HG03460 (cell line): ENCODE measurements around the gene ULK3.

Source experiments
- ATAC-seq: cut with Tn5 transposase; IDR thresholded peaks from one replicate; pipeline ENCODE4 v1.9.1; 2021; ENCODE audit not compliant: unreplicated experiment

ULK3 gene

DNA sequence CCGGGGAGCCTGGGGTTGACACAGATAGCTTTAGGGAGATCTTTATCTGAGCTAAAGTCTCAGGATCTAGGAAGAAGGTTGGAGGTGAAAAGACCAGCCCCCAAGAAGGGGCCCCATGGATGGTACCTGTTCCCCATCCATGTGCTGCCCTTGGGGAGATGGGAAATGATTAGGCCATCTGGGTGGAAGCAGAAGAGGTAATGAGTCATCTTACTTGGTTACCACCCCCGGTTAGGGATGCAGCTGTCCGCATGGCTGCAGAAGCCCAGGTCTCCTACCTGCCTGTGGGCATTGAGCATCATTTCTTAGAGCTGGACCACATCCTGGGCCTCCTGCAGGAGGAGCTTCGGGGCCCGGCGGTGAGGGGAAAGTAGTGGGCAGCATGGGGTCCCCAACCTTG, 19.6 kb downstream of the ULK3 start:
- no peak for ATAC-seq

DNA sequence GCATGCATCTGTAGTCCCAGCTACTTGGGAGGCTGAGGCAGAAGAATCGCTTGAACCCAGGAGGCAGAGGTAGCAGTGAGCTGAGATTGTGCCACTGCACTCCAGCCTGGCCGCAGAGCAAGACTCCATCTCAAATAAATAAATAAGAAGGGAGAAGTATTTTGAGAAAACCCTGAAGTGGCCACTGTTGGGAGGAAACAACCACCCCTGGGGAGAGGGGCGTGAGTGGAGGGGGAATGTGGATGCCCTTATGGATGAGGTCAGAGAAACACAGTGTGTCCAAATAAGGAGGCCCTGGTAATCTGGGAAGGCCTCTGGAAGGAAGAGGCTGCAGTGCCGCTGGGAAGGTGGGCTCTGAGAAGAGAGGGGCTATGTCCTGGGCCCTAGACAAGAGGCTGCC, 20.7 kb downstream of the ULK3 start:
- ATAC-seq: no peak

DNA sequence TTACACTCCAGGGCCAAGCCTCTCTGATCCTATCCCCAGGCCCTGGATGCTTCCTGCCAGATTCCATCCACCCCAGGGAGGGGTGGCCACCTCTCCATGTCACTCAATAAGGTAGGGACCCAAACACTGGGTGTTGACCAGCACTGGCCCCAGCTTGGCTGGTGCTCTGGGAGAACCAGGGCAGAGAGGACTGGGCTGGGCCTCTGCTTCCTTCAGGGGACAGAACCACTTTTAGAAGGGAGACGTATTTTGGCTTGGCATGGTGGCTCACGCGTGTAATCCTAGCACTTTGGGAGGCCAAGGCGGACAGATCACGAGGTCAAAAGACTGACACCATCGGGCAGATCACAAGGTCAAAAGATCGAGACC, 21.2 kb downstream of the ULK3 start:
- ATAC-seq: no peak

DNA sequence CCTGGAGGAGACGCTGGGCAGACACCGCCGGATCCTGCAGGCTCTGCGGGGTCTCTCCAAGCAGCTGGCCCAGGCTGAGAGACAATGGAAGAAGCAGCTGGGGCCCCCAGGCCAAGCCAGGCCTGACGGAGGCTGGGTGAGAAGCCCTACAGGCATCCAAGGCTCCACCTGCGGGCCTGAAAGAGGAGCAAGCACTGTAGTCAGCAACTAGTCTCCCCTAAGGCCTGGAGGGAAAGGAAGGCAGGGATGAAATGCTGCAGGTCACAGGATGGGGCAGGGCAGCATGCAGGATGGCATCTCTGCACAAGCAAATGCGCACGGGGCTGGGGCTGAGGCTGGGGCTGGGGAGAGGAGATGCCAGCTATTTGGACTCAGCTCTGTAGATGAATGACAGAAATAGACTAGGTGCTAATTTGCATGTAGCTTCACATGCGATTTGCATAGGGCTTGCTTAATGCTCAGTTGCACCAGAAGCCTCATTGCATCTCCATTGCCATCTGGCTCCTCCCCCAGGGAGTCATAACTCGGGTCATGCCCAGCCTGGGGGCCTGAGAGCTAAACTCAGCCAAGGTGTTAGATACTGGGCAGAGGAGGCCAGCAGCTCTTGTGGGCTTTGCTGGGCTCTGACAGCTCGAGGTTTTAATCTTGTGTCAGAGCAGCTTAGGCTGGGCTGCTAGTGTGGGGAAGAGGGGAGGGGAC, 21.7 kb downstream of the ULK3 start:
- peak; percentile 87 for ATAC-seq

DNA sequence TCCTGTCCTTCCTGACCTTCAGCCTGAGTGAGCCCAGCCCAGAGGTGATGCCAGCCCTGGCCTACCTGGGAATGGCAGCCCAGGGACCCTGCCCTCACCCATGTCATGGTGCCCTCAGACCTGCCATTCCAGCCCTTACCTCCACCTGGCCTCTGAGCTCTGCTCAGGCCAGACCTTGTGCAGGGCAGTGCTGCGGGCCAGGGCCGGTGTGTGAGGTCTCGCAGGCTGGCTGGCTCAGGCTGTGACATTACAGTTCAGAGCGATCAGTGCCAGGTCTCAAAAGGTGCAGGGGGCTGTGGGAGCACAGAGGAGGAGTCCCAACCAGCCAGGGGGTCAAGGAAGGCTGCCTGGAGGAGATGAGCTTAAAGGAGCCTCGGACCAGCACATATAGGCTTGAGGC, 22.9 kb downstream of the ULK3 start:
- ATAC-seq: no peak

DNA sequence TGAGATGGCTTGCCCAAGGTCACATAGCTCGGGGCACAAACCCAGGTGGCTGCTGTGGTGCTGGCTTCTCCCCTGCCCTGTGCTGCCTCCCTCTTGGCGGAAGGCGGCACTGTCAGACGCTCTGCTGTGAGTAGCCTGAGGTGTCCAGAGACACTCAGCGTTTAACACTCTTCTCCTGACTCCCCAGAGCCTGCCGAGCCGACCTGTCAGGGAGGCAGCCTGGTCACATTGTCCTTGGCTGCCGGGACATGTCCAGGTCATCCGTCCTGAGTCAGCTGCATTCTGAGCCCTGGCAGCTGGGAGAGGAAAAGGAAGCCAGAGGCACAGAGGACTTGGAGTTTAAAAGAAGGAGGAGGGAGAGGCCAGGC, 25.6 kb downstream of the ULK3 start:
- no peak for ATAC-seq

DNA sequence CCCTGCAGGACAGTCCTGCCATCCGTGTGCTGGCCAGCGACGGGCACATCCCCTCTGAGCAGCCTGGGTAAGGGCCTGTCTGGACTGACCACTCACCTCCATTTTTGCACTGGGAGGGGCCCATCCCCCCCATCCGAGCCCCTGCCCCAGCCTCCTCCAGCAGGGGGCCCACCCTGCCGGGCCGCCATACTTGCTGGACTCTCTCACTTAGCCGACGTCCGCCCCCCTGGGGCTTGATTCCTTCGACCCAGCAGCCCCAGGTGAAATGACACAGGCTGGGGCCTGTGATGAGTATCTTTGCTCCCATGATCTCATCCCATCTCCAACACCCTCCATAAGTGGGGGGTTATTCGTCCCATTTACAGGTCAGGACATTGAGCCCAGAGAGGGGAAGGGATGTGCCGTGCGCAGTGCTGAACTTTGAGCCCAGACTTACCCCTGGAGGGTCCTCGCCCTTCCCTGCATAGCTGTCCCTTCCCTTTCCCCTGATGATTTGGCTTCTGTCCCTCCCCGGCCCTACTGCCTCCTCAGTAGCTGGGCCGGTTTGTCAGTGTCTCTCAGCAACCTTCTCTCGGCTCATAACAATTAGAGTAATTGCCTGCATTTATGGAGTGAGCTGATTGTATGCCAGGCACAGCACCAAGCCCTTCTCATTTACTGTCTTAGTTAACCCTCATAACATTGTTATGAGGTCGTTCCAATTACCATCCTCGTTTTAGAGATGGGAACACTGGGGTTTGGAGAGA, 26.2 kb downstream of the ULK3 start:
- no peak for ATAC-seq

DNA sequence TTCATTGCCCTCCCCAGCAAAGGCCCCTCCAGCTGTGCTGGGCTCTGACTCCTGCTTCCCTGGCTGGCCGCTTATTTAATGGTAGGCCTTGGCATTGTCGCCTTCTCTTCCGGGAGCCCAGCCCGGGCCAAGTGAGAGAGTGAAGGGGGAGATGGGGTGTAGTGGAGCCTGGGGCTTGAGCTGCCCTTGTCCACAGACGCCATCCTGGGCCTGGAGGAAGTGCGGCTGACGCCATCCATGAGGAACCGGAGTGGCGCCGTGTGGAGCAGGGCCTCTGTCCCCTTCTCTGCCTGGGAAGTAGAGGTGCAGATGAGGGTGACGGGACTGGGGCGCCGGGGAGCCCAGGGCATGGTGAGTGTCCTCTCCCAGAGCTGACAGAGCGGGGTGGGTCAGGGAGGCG, 27.0 kb downstream of the ULK3 start:
- ATAC-seq: no peak

DNA sequence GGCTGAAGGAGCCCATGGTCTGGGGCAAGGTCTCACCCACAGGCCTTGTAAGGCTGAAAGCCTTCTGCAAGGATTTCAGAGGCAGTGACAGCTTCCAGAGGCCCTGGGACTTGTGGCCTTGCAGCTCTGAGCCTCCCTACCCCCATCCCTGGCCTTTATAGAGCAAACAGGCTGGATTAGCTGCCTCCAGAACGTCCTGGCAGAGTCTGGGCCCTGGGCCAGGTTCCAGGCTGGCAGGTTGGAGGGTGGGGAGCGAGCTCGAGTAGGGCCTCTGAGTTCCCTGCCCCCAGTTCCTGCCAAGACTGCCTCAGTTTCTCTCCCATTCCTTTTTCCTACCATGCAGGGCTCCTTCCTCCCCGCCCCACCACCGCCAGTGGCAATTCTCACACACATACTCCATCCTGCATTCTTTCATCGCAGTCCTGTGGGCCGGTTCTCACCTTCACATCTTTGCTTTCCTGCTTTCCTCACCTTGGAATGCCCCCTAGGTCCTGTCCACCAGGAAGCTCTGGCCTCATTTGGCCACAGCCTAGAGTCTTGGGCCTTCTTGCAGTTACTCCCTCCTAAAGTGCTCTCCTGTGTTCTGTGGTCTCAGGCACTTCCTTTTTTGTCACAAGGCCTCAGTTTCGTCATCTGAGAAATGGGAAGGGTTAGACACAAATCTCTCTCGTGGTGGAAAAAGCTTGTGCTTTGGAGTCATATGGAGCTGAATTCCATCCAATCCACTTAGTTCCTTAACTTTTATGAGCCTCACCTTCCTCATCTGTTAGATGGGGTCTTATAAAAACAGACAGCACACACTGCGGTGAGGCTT, 27.6 kb downstream of the ULK3 start:
- ATAC-seq: no peak

DNA sequence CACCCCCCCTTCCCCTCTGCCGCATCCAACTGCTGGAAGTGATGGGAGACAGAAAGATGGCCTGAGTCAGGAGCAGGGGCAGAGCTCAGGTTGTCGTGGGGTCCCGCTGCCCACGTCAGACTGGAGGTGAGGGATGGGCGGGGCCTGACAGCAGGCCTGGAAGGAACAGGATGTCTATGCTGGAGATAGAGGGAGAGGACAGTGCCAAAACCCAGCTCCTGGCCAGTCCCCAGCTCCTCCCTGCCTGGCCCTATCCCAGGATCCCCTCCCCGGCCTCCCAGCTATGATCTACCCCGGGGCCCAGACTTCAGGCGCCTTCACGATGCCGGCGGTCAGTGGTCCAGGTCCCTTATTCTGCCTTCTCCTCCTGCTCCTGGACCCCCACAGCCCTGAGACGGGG, 30.4 kb downstream of the ULK3 start, which contains the start of gene LMAN1L:
LMAN1L (plus strand) TSS at position 303 of the 400 bp plus-strand sequence; CDS start at position 323, 20 bp downstream.
- ATAC-seq: no peak

DNA sequence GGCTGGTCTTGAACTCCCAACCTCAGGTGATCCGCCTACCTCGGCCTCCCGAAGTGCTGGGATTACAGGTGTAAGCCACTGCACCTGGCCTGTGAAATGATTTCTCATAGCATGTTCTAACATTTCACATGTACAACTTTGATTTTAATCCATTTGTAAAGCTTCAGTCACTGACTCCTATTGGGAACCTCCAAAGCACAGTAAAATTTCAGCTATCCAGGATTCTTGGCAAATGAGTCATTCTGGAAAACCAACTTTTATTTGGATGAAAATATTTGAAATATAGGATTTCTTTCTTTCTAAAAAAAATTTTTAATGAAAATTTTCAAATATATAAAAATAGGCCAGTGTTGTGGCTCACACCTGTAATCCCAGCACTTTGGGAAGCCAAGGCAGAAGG, 33.0 kb downstream of the ULK3 start:
- no peak for ATAC-seq

DNA sequence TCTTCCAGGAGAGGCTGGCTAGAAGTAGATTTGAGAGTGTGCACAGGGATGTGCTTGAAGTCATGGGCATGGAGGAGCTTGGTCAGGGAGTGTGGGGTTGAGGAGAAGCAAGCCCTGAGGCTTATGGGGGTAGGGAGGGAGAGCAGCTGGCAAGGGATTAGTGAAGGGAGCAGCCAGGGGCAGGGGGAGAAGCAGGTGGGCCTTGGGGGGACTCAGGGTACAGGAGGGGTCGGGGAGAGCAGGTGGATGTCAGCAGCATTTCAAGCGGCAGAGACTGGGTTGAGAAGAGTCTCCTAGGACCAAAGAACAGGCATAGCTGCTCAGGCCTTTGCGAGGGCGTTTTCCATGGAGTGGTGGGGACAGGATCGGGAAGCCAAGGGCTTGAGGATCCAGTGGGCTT, 33.7 kb downstream of the ULK3 start:
- no peak for ATAC-seq

DNA sequence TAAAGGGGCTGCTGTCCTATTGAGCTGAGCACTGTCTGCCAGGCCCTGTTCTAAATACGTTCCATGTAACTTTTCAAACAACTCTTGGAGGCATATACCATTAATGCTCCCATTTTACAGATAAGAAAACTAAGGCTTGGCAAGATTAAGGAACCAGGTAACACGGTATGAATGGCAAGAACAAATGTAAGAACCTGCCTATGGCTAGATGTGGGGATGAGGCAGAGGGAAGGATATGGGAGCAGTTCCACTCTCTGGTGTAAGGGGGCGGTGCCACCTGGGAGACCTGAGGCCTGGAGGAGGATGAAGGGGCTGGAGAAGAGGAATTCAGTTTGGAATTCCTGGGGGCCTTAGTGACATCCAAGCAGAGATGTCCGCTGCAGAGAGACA, 34.1 kb downstream of the ULK3 start:
- no peak for ATAC-seq

DNA sequence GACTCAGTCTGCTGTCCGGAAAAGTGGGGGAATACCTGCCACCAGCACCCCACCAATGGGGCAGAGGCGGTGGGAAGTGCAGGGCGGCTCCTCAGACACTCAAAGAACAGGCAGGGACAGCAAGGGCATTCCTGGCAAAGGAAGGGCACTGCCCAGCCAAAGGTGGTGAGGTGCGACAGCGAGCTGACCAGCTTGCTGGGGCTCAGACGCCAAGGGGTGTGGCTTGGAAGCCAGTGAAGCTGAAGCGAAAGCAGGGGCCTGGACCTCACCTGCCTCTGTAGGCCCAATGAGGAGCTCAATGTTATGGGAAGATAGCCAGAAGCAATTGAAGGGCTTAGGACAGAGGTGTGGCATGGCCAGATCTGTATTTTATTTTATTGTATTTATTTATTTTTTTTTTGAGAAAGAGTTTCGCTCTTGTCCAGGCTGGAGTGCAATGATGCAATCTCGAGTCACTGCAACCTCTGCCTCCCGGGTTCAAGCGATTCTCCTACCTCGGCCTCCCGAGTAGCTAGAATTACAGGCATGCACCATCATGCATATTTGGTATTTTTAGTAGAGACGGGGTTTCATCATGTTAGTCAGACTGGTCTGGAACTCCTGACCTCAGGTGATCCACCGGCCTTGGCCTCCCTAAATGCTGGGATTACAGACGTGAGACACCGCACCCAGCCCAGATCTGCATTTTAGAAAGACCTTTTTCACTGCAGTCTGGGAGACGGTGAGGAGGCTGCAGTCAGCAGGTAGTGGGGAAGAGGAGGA, 34.7 kb downstream of the ULK3 start:
- no peak for ATAC-seq

DNA sequence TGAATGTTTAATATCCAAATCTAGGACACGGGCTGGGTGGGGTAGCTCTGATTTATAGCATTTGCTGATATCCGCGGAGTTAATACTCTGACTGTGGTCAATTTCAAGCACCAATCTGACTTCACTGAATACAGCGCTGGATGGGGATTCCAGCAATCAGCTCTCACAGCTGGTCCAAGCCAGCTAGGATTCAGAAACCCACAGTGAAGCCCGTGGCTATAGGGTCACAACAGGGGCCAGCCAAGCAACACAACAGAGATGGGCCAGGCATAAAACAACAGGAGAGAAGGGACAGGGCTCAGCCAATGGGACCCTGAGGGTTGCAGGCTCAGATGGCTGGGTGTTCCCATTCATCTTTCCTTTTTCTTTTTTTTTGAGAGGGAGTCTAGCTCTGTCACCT, 35.7 kb downstream of the ULK3 start:
- no peak for ATAC-seq

DNA sequence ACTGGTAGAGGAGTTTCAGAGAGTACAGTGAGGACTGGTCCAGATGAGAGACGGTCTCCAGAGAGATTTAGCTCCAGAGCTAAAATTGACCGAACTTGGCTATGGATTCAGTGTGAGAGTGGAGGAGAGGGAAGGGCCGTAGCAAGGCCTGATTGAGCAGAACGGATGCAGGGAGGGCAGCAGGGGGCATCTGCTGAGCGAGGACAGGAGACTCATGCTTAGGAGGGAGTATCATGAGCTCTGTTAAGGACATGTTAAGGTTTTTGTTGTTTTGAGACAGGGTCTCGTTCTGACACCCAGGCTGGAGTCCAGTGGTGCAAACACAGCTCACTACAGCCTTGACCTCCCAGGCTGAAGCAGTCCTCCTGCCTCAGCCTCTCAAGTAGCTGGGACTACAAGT, 38.0 kb downstream of the ULK3 start:
- ATAC-seq: no peak

DNA sequence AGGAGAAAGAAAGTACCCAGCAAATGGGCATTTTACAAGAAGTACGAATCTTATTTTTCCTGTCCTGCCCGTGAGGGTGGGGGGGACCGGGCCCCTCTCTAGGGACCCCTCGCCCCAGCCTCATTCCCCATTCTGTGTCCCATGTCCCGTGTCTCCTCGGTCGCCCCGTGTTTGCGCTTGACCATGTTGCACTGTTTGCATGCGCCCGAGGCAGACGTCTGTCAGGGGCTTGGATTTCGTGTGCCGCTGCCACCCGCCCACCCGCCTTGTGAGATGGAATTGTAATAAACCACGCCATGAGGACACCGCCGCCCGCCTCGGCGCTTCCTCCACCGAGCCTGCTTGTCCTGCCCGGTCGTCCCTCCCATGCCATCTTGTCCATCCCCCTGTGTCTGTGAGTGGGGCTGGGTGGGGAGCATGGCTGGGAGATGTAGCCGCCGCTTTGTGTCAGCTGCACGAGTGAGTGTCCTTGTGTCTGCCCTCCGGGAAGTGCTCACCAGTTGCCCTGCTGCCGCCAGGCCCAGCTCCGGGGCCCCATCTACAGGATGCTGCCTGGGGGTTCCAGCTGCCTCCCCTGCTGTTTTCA, 40.0 kb downstream of the ULK3 start:
- ATAC-seq: no peak

DNA sequence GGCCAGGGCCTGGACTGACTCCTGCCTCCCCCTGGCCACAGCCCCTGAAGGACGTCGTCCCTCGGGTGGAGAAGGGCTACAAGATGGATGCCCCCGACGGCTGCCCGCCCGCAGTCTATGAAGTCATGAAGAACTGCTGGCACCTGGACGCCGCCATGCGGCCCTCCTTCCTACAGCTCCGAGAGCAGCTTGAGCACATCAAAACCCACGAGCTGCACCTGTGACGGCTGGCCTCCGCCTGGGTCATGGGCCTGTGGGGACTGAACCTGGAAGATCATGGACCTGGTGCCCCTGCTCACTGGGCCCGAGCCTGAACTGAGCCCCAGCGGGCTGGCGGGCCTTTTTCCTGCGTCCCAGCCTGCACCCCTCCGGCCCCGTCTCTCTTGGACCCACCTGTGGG, 40.7 kb downstream of the ULK3 start:
- ATAC-seq: no peak

DNA sequence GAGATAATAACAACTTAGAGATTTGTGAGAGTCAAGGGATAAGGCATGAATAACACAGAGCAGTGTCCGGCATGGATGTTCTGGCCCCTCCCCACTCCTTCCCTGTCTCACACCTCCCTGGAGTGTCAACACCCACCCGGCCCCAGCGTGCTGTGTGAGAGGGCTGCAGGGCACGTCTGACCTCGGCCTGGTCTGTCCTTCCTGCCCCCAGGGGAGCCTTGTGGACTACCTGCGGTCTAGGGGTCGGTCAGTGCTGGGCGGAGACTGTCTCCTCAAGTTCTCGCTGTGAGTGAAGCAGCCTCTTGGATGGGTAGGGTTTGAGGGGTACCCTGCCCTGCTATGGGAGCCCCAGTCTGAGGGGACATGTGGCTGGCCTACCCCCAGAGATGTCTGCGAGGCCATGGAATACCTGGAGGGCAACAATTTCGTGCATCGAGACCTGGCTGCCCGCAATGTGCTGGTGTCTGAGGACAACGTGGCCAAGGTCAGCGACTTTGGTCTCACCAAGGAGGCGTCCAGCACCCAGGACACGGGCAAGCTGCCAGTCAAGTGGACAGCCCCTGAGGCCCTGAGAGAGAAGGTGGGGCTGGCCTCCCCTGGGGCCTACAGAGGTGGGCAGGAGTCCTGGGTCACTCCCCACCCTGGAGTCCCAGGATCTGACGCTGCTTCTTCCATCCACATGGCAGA, 41.5 kb downstream of the ULK3 start:
- ATAC-seq: no peak

DNA sequence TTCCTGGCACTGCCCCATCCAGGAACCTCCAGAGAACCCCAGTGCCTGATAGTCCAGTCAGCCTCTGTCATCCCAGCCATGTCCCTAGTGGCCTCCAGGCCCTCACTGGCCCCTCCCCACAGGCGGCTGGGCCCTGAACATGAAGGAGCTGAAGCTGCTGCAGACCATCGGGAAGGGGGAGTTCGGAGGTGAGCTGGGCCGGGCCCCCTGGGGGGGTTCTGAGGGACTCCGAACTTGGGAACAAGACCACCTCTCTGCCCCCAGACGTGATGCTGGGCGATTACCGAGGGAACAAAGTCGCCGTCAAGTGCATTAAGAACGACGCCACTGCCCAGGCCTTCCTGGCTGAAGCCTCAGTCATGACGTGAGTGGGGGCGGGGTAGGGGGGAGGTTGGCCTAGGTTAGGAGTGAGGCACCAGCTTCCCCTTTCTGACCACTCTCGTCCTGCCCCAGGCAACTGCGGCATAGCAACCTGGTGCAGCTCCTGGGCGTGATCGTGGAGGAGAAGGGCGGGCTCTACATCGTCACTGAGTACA, 42.3 kb downstream of the ULK3 start:
- no peak for ATAC-seq
